ENCODE measurements around the gene NPY4R. TPM values are rescaled to one million over a fixed set of nuclear protein-coding genes. Genes with fewer than 3 reads are reported as not detected.
"Not testable (repeated sequence)": the region's sequence is repeated elsewhere in the genome, so short reads cannot be mapped to it uniquely, and the experiment has no call there.

Gene NPY4R
- total RNA-seq, 4 donors from 2014 or later: not detected

DNA sequence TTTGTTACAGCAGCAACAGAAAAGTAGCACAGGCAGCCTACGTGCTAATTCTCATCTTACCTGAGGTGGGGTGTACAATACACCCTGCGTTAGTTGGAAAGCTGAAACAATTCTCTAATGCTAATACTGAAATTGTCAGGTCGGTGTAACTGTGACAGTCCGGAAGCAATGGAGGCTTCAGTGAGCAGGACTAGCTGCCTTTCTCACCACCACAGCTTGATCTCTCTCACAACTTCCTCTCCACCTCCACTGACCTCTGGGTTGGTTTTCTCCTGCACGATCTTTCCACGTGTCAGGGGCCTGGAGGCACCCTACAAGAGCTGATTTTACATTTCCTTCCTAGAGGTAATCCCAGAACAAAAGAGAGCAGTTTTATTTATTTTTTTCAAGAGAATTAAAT, 50.5 kb downstream of the NPY4R start:
- H3K4me3 ChIP-seq; H3K27ac ChIP-seq (replicated peaks in 1 of 4); intact Hi-C loops (cut with DNase I); H3K9me3 ChIP-seq; DNase-seq (ENCODE audit: extremely low spot score); H3K4me1 ChIP-seq; H3K27me3 ChIP-seq; H3K36me3 ChIP-seq: not testable (repeated sequence)
- 81% methylated on average over 4 of the region's 6 CpGs for WGBS

DNA sequence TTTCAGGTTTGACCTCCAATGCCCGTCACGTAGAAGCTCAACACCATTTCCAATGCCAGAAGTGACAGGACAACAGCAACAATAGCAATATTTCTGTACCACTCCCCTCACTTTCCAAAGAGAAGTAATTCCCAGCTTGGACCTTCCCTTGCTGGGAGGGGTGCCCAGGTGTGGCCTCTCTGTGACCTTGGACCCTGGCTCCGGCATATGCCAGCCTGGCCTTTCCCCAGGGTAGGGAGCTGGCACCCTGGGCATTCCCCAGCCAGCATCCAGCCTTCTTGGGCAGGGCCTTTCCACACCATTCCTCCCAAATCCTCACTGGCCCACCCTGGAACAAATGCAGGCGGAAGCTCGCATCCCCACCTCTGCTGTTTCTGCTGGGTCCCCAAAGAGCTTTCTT, 53.1 kb downstream of the NPY4R start:
- H3K27ac ChIP-seq (replicated peaks in 1 of 4); H3K4me1 ChIP-seq; H3K36me3 ChIP-seq; H3K4me3 ChIP-seq; DNase-seq (ENCODE audit: extremely low spot score); H3K9me3 ChIP-seq; H3K27me3 ChIP-seq; intact Hi-C loops (cut with DNase I): not testable (repeated sequence)
- WGBS: no CpG with 5 or more reads among the region's 5 CpGs

DNA sequence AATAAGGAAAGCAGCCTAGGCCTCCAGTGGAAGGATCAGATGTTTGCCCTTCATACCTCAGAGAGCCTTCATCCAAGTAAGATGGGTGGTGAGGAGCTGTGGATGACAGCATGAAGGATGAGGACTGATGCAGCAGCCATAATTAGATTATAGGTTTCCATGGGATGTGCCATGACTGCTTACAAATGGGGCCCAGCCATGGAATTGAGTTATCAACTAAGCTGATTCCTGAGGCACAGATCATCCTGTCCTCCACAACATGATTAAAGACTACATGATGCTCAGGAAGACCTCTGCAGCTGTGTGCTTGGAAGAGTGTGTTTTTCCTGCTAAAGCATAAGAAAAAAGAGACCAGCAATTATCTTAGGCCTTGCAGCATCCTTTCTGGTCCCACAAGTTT, 54.6 kb downstream of the NPY4R start:
- intact Hi-C loops (cut with DNase I); H3K27ac ChIP-seq (replicated peaks in 1 of 4); H3K4me3 ChIP-seq; H3K27me3 ChIP-seq; H3K36me3 ChIP-seq; H3K4me1 ChIP-seq; H3K9me3 ChIP-seq; DNase-seq (ENCODE audit: extremely low spot score): not testable (repeated sequence)

Other genes starting within 250 kb of the NPY4R start
- not detected for gene ANTXRL, start 179.0 kb downstream of the NPY4R start, total RNA-seq
- under 1 TPM in 1 of 4 donors, not detected in 3; 0.50 TPM for gene ANXA8L1, start 90.2 kb downstream of the NPY4R start, total RNA-seq
- 1 to 10 TPM in 2 of 4 donors, not detected in 2; 1.3 to 2.2 TPM for gene GPRIN2, start 90.7 kb upstream of the NPY4R start, total RNA-seq
- gene SYT15, start 113.2 kb upstream of the NPY4R start, total RNA-seq: 1 to 10 TPM; 2.1 to 7.4 (median 5.4) TPM